GM23338 (cell line): ENCODE measurements around the gene PTPRJ. TPM values are rescaled to one million over a fixed set of nuclear protein-coding genes. Genes with fewer than 3 reads are reported as not detected.

ENCODE experiments used
- ATAC-seq: fragments of 200-7000 bp; cut with Tn5 transposase; 3 replicates; pipeline ENCODE4 v1.9.1; 2020
- DNase-seq: peaks from one replicate; pipeline ENCODE4 v3.0.0-alpha.2; 2015; ENCODE audit warnings: low spot score
- H2AFZ ChIP-seq: fragments of 200-600 bp; sonication (generic); 2 replicates; pipeline ENCODE4 v1.8.0; 2016; ENCODE audit warnings: antibody characterized with exemption, mild to moderate bottlenecking, moderate library complexity
- H3F3A ChIP-seq: fragments of 200-600 bp; sonication (generic); replicated peaks from 2 replicates; pipeline ENCODE4 v1.8.0; 2017; ENCODE audit warnings: antibody characterized with exemption, mixed run types, low read depth
- H3K27ac ChIP-seq: fragments of 200-600 bp; sonication (generic); 2 replicates; pipeline ENCODE4 v1.6.1; 2016; ENCODE audit warnings: low read depth
- H3K27me3 ChIP-seq: fragments of 200-600 bp; sonication (generic); 2 replicates; pipeline ENCODE4 v1.8.0; 2016; ENCODE audit warnings: mild to moderate bottlenecking, mixed run types, moderate library complexity; ENCODE audit not compliant: insufficient read depth
- H3K36me3 ChIP-seq: fragments of 200-600 bp; sonication (generic); 2 replicates; pipeline ENCODE4 v1.8.0; 2016; ENCODE audit warnings: mild to moderate bottlenecking; ENCODE audit not compliant: insufficient read depth
- H3K4me1 ChIP-seq: fragments of 200-600 bp; sonication (generic); 2 replicates; pipeline ENCODE4 v1.8.0; 2016; ENCODE audit warnings: mild to moderate bottlenecking, moderate library complexity; ENCODE audit not compliant: insufficient read depth
- H3K4me2 ChIP-seq: fragments of 200-600 bp; sonication (generic); 2 replicates; pipeline ENCODE4 v1.7.1; 2017; ENCODE audit warnings: mixed run types
- H3K4me3 ChIP-seq: fragments of 200-600 bp; sonication (generic); 2 replicates; pipeline ENCODE4 v1.6.1; 2016; ENCODE audit warnings: mixed run types
- H3K79me2 ChIP-seq: fragments of 200-600 bp; sonication (generic); replicated peaks from 2 replicates; pipeline ENCODE4 v1.8.0; 2017; ENCODE audit warnings: mild to moderate bottlenecking; ENCODE audit not compliant: insufficient read depth
- H3K9me2 ChIP-seq: fragments of 200-600 bp; sonication (generic); 2 replicates; pipeline ENCODE4 v1.8.0; 2017; ENCODE audit not compliant: insufficient read depth
- H4K20me1 ChIP-seq: fragments of 200-600 bp; sonication (generic); replicated peaks from 2 replicates; pipeline ENCODE4 v1.8.0; 2017; ENCODE audit warnings: mild to moderate bottlenecking; ENCODE audit not compliant: insufficient read depth
- H3K27ac Mint-ChIP-seq: 2 replicates; pipeline ENCODE4 v1.8.0; 2020; ENCODE audit warnings: inconsistent platforms, mild to moderate bottlenecking, moderate library complexity, mixed read lengths
- H3K27me3 Mint-ChIP-seq: 3 replicates; pipeline ENCODE4 v1.8.0; 2022; ENCODE audit warnings: low read depth, mild to moderate bottlenecking, moderate library complexity, mixed read lengths, inconsistent platforms; ENCODE audit not compliant: insufficient read depth, poor library complexity
- H3K36me3 Mint-ChIP-seq: 3 replicates; pipeline ENCODE4 v1.8.0; 2021; ENCODE audit warnings: low read depth, mild to moderate bottlenecking, inconsistent platforms, moderate library complexity, mixed read lengths
- H3K4me1 Mint-ChIP-seq: 3 replicates; pipeline ENCODE4 v1.8.0; 2020; ENCODE audit warnings: mild to moderate bottlenecking, inconsistent platforms, mixed read lengths
- H3K4me3 Mint-ChIP-seq: 3 replicates; pipeline ENCODE4 v1.8.0; 2021; ENCODE audit warnings: moderate library complexity, mild to moderate bottlenecking, inconsistent platforms, mixed read lengths
- H3K9me3 Mint-ChIP-seq: 3 replicates; pipeline ENCODE4 v1.8.0; 2020; ENCODE audit warnings: moderate library complexity, mild to moderate bottlenecking, inconsistent platforms, mixed read lengths
- CREB1 ChIP-seq: fragments of 250-450 bp; sonication (Bioruptor Pico); IDR thresholded peaks from 2 replicates; pipeline ENCODE4 v1.5.0; 2020; ENCODE audit warnings: low read depth, mild to moderate bottlenecking, moderate library complexity
- CTCF ChIP-seq, 2 experiments: fragments of 200-600 bp in 1 of 2; sonication (generic) in 1 of 2; conservative IDR thresholded peaks; 2 replicates each; pipeline versions ENCODE4 v1.5.1 to v1.6.1; 2016 to 2017; ENCODE audit warnings: antibody characterized with exemption in 2 of 2, low read depth in 2 of 2, mild to moderate bottlenecking in 2 of 2, moderate library complexity in 1 of 2
- ETS1 ChIP-seq: IDR thresholded peaks from 2 replicates; pipeline ENCODE4 v1.6.1; 2016; ENCODE audit warnings: antibody characterized with exemption
- EZH2 ChIP-seq: fragments of 200-600 bp; sonication (generic); IDR thresholded peaks from one replicate; pipeline ENCODE4 v1.8.0; 2017; ENCODE audit warnings: antibody characterized with exemption, mild to moderate bottlenecking, low read depth; ENCODE audit not compliant: unreplicated experiment
- EZH2phosphoT487 ChIP-seq: fragments of 200-600 bp; sonication (generic); IDR thresholded peaks from one replicate; pipeline ENCODE4 v1.8.1; 2018; ENCODE audit warnings: antibody characterized with exemption; ENCODE audit not compliant: unreplicated experiment
- JUNB ChIP-seq: IDR thresholded peaks from one replicate; pipeline ENCODE4 v1.6.1; 2016; ENCODE audit warnings: antibody characterized with exemption; ENCODE audit not compliant: unreplicated experiment
- NANOG ChIP-seq: IDR thresholded peaks from 2 replicates; pipeline ENCODE4 v1.6.1; 2016; ENCODE audit warnings: antibody characterized with exemption, borderline replicate concordance
- POLR2AphosphoS5 ChIP-seq: IDR thresholded peaks from 2 replicates; pipeline ENCODE4 v1.6.1; 2016; ENCODE audit warnings: antibody characterized with exemption, low read depth
- REST ChIP-seq: IDR thresholded peaks from one replicate; pipeline ENCODE4 v1.6.1; 2018; ENCODE audit warnings: antibody characterized with exemption; ENCODE audit not compliant: unreplicated experiment
- STAT1 ChIP-seq: IDR thresholded peaks from one replicate; pipeline ENCODE4 v1.6.1; 2016; ENCODE audit warnings: antibody characterized with exemption; ENCODE audit not compliant: unreplicated experiment
- ZNF114 ChIP-seq: fragments of 250-450 bp; sonication (Bioruptor Pico); IDR thresholded peaks from 2 replicates; pipeline ENCODE4 v1.5.0; 2020; ENCODE audit warnings: mild to moderate bottlenecking, moderate library complexity
- ZNF331 ChIP-seq: fragments of 250-450 bp; sonication (Bioruptor Pico); IDR thresholded peaks from 2 replicates; pipeline ENCODE4 v1.5.0; 2020; ENCODE audit warnings: low read depth, mild to moderate bottlenecking, moderate library complexity
- ZNF462 ChIP-seq: fragments of 250-450 bp; sonication (Bioruptor Pico); IDR thresholded peaks from 2 replicates; pipeline ENCODE4 v1.5.0; 2020; ENCODE audit warnings: mild to moderate bottlenecking, moderate library complexity
- polyA plus RNA-seq: library from polyadenylated mRNA; unstranded; fragments of >200 nt; fragmentation: Nextera tagmentation; extraction: Ambion mirVana; gene quantifications from 2 replicates; pipeline ENCODE4 v1.2.1, GENCODE V29; 2016
- total RNA-seq: library from RNA; depleted of rRNA; stranded (reverse); fragments of >200 nt; shearing (Covaris generic); gene quantifications from 2 replicates; pipeline ENCODE4 v1.2.3, GENCODE V29; 2014

PTPRJ gene
- total and polyA plus RNA-seq, 2 experiments from 2014 or later = 4.2 to 16.0 TPM

GRCh38 chr11:48106166-48106565, 125.8 kb downstream of the PTPRJ start:
- no peaks in the 10 kb centered on the region for H4K20me1 ChIP-seq
- H3K4me2 ChIP-seq = no peak overlapping the region
- no peaks in the 10 kb centered on the region for H3K9me3 Mint-ChIP-seq
- DNase-seq (no peak), ATAC-seq (no peak)
- H3K4me1 ChIP-seq = peaks cover 17% of the 10 kb centered on the region
- no peak overlapping the region for H3K4me3 ChIP-seq
- H3F3A ChIP-seq = peaks cover 4% of the 10 kb centered on the region; the same call in 1 of the 2 replicates
- H3K27ac Mint-ChIP-seq = no peak overlapping the region
- H3K4me3 Mint-ChIP-seq = no peak overlapping the region
- H3K27me3 ChIP-seq = no peaks in the 10 kb centered on the region
- H2AFZ ChIP-seq = no peak overlapping the region
- H3K36me3 Mint-ChIP-seq = no peaks in the 10 kb centered on the region
- H3K4me1 Mint-ChIP-seq = peaks cover 40% of the 10 kb centered on the region
- H3K9me2 ChIP-seq = no peaks in the 10 kb centered on the region
- no peaks in the 10 kb centered on the region for H3K36me3 ChIP-seq
- TF ChIP-seq EZH2 (no peak), CREB1 (no peak), ETS1 (no peak), STAT1 (no peak), CTCF (conservative IDR thresholded peaks at IDR 0.05; ENCODE audit: low read depth in 2 of 2) (no peak), REST (no peak), POLR2AphosphoS5 (no peak), JUNB (no peak), ZNF114 (CRISPR knock-in tag) (no peak), ZNF331 (no peak), ZNF462 (CRISPR knock-in tag) (no peak), EZH2phosphoT487 (no peak), NANOG (no peak)
- 0 out of 2 replicates have a peak, but pooled peaks cover 5% of the 10 kb centered on the region for H3K79me2 ChIP-seq
- peaks cover 7% of the 10 kb centered on the region for H3K27me3 Mint-ChIP-seq
- H3K27ac ChIP-seq = no peak overlapping the region
